CD14-positive monocyte (primary cell): Measurements from ENCODE around the gene MAP7D1. TPM values are rescaled to one million over a fixed set of nuclear protein-coding genes. Genes with fewer than 3 reads are reported as not detected.

Experiments used
- DNase-seq, 3 donors: peaks; one replicate each; pipeline ENCODE4 v3.0.0-alpha.2; 2011 to 2022
- H2AFZ ChIP-seq: 2 replicates; pipeline ENCODE4 v1.6.0; 2012; ENCODE audit warnings: mild to moderate bottlenecking, low read depth, low read length, inconsistent platforms; ENCODE audit not compliant: insufficient read depth, poor library complexity, severe bottlenecking
- H3K27ac ChIP-seq, 2 donors: 1 replicate in 1 of 2; 2 replicates in 1 of 2; pipeline ENCODE4 v1.5.1; 2012 to 2013; ENCODE audit warnings: low read length in 2 of 2, control low read depth in 1 of 2, inconsistent platforms in 1 of 2, low read depth in 1 of 2, mild to moderate bottlenecking in 1 of 2
- H3K27me3 ChIP-seq, 2 donors: one replicate each; pipeline versions ENCODE4 v1.6.0 to v1.6.1; 2011 to 2013; ENCODE audit warnings: low read length in 2 of 2; ENCODE audit not compliant: control insufficient read depth in 2 of 2, insufficient read depth in 2 of 2
- H3K36me3 ChIP-seq, 2 donors: replicated peaks in 1 of 2; 1 replicate in 1 of 2; 2 replicates in 1 of 2; pipeline versions ENCODE4 v1.5.1 to v1.6.1; 2012 to 2013; ENCODE audit warnings: low read length in 2 of 2, control low read depth in 1 of 2, inconsistent platforms in 1 of 2, mild to moderate bottlenecking in 1 of 2; ENCODE audit not compliant: insufficient read depth in 2 of 2, control insufficient read depth in 1 of 2
- H3K4me1 ChIP-seq, 2 donors: 1 replicate in 1 of 2; 2 replicates in 1 of 2; pipeline versions ENCODE4 v1.5.1 to v1.6.1; 2012 to 2013; ENCODE audit warnings: low read length in 2 of 2, control low read depth in 1 of 2, inconsistent platforms in 1 of 2, mild to moderate bottlenecking in 1 of 2, moderate library complexity in 1 of 2; ENCODE audit not compliant: insufficient read depth in 2 of 2, control insufficient read depth in 1 of 2
- H3K4me2 ChIP-seq: replicated peaks from 2 replicates; pipeline ENCODE3; 2012; ENCODE audit warnings: low read length, moderate library complexity, mild to moderate bottlenecking; ENCODE audit not compliant: poor library complexity, severe bottlenecking; ENCODE audit errors: extremely low read depth
- H3K4me3 ChIP-seq, 3 experiments: fragments of 200-600 bp in 1 of 3; sonication (generic) in 1 of 3; replicated peaks in 1 of 3; 1 replicate in 2 of 3; 2 replicates in 1 of 3; pipeline ENCODE4 v1.5.1; 2011 to 2013; ENCODE audit warnings: low read length in 3 of 3, mild to moderate bottlenecking in 3 of 3, control low read depth in 2 of 3, low read depth in 2 of 3, inconsistent platforms in 1 of 3, moderate library complexity in 1 of 3
- H3K79me2 ChIP-seq: 2 replicates; pipeline ENCODE4 v1.6.0; 2012; ENCODE audit warnings: mild to moderate bottlenecking, control low read depth, inconsistent platforms, low read length, moderate library complexity; ENCODE audit not compliant: insufficient read depth
- H3K9ac ChIP-seq: 2 replicates; pipeline ENCODE4 v1.6.0; 2017; ENCODE audit warnings: low read length, mild to moderate bottlenecking; ENCODE audit not compliant: insufficient read depth, poor library complexity, severe bottlenecking
- H3K9me3 ChIP-seq, 2 donors: replicated peaks in 1 of 2; 1 replicate in 1 of 2; 2 replicates in 1 of 2; pipeline versions ENCODE4 v1.5.1 to v1.6.1; 2012 to 2013; ENCODE audit warnings: low read length in 2 of 2, control low read depth in 1 of 2; ENCODE audit not compliant: control insufficient read depth in 1 of 2, insufficient read depth in 1 of 2
- H4K20me1 ChIP-seq: 2 replicates; pipeline ENCODE4 v1.6.0; 2012; ENCODE audit warnings: mild to moderate bottlenecking, low read length, control low read depth, moderate library complexity; ENCODE audit not compliant: insufficient read depth
- H3K27ac Mint-ChIP-seq, 7 donors: one replicate each; pipeline ENCODE4 v1.8.0; 2020; ENCODE audit warnings: mild to moderate bottlenecking in 7 of 7, mixed read lengths in 7 of 7, moderate library complexity in 6 of 7, inconsistent platforms in 2 of 7
- H3K27me3 Mint-ChIP-seq, 3 donors: one replicate each; pipeline ENCODE4 v1.8.0; 2021 to 2022; ENCODE audit warnings: low read depth in 3 of 3, mild to moderate bottlenecking in 3 of 3, mixed read lengths in 3 of 3, moderate library complexity in 3 of 3, inconsistent platforms in 1 of 3
- H3K36me3 Mint-ChIP-seq, 2 donors: one replicate each; pipeline ENCODE4 v1.8.0; 2020; ENCODE audit warnings: mixed read lengths in 2 of 2, inconsistent platforms in 1 of 2, mild to moderate bottlenecking in 1 of 2
- H3K4me1 Mint-ChIP-seq: one replicate; pipeline ENCODE4 v1.8.0; 2020; ENCODE audit warnings: mild to moderate bottlenecking, mixed read lengths
- H3K4me3 Mint-ChIP-seq, 2 donors: one replicate each; pipeline ENCODE4 v1.8.0; 2020; ENCODE audit warnings: mild to moderate bottlenecking in 2 of 2, mixed read lengths in 2 of 2, moderate library complexity in 1 of 2
- H3K9me3 Mint-ChIP-seq, 7 donors: one replicate each; pipeline ENCODE4 v1.8.0; 2020 to 2022; ENCODE audit warnings: mixed read lengths in 7 of 7, mild to moderate bottlenecking in 6 of 7, moderate library complexity in 6 of 7, inconsistent platforms in 2 of 7
- CTCF ChIP-seq: fragments of 200-600 bp; IDR thresholded peaks from one replicate; pipeline ENCODE4 v1.8.0; 2022; ENCODE audit warnings: antibody characterized with exemption, mild to moderate bottlenecking
- WGBS: methylation state at CpG from one replicate; pipeline ENCODE4 v1.1.5; 2013; ENCODE audit warnings: missing lambda C conversion rate; ENCODE audit not compliant: insufficient coverage; 5-methylcytosine and 5-hydroxymethylcytosine counted together
- intact Hi-C, 2 donors: fragments of 100-400 bp; cut with micrococcal nuclease; formaldehyde crosslinking; loops; one replicate each; pipeline versions ENCODE4 v1.15.0 to v1.15.1; 2023
- polyA plus RNA-seq, 3 donors: library from polyadenylated mRNA; depleted of rRNA in 1 of 3; unstranded in 2 of 3; stranded (reverse) in 1 of 3; fragments of 300-500 nt in 2 of 3; fragments of >200 nt in 1 of 3; fragmentation: Illumina TruSeq in 2 of 3; gene quantifications; 1 replicate in 2 of 3; 2 replicates in 1 of 3; pipeline ENCODE4 v1.2.3, GENCODE V29; 2012 to 2021

MAP7D1 gene
- polyA plus RNA-seq, 3 donors: 12.3 to 153 (median 13.6) TPM

- TF ChIP-seq CTCF: no peak
- WGBS: no CpG with 5 or more reads among the region's 1 CpG
- Histone ChIP-seq H3K4me3 (no peak overlapping the region), H2AFZ (no peak overlapping the region), H3K27ac (no peak overlapping the region), H3K27me3 (no peaks in the 10 kb centered on the region), H3K79me2 (peaks cover 21% of the 10 kb centered on the region), H3K36me3 (peaks cover 41 to 51% of the 10 kb centered on the region in 2 donors), H3K4me2 (no peak overlapping the region), H3K9me3 (no peaks in the 10 kb centered on the region), H4K20me1 (peaks cover 21% of the 10 kb centered on the region), H3K9ac (no peak overlapping the region), H3K4me1 (peaks cover 7 to 8% of the 10 kb centered on the region in 2 donors)
- Mint-ChIP-seq H3K27ac (peak overlapping the region in 2 of 7 donors; percentile 9 to 21), H3K27me3 (peaks cover 0 to 1% (median 0%) of the 10 kb centered on the region in 3 donors), H3K36me3 (peaks cover 42 to 46% of the 10 kb centered on the region in 2 donors), H3K9me3 (no peaks in the 10 kb centered on the region), H3K4me1 (peaks cover 16% of the 10 kb centered on the region), H3K4me3 (no peak overlapping the region)
- no peak for DNase-seq
- intact Hi-C loops: no loop called here
Observed at GRCh38 chr1:36136535-36136934, 19.4 kb upstream of the MAP7D1 start.

DNA sequence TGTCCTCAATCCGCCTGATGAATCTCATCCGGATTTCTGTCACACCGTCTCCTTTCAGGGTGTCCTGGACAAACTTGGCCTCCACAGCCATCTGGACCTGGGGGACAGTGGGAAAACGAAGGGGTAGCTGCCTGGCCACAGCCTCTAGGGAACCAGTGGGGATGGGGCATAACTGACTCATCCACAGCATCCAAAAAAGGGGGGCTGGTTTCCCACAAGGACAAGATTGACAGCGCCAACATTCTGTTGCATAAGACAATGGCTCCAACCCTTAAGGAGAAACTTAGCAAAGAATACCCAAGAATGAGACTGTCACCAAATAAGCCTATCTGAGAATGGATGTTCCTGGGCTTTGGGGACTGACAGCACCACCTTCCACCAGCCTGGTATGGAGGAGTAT is 18.7 kb upstream of the MAP7D1 start:
- H3K27me3 Mint-ChIP-seq: peaks cover 0 to 1% (median 0%) of the 10 kb centered on the region in 3 donors
- peak overlapping the region in 1 of 7 donors; percentile 62 for H3K27ac Mint-ChIP-seq
- intact Hi-C loops: no loop called here
- TF ChIP-seq CTCF: no peak
- H3K4me1 ChIP-seq: peaks cover 9 to 12% of the 10 kb centered on the region in 2 donors
- H3K4me1 Mint-ChIP-seq: peaks cover 21% of the 10 kb centered on the region
- no peak overlapping the region for H3K4me3 Mint-ChIP-seq
- no peaks in the 10 kb centered on the region for H3K9me3 ChIP-seq
- no peak overlapping the region for H2AFZ ChIP-seq
- H3K36me3 Mint-ChIP-seq: peaks cover 44 to 48% of the 10 kb centered on the region in 2 donors
- no peak overlapping the region for H3K9ac ChIP-seq
- 100% methylated on average over 1 of the region's 5 CpGs for WGBS
- no peaks in the 10 kb centered on the region for H3K27me3 ChIP-seq
- H4K20me1 ChIP-seq: peaks cover 27% of the 10 kb centered on the region
- H3K27ac ChIP-seq: no peak overlapping the region
- no peak for DNase-seq
- peaks cover 41 to 51% of the 10 kb centered on the region in 2 donors for H3K36me3 ChIP-seq
- no peak overlapping the region for H3K4me2 ChIP-seq
- H3K79me2 ChIP-seq: peaks cover 27% of the 10 kb centered on the region
- no peaks in the 10 kb centered on the region for H3K9me3 Mint-ChIP-seq
- no peak overlapping the region for H3K4me3 ChIP-seq
